ENCODE results near the gene TAAR5. TPM values are rescaled to one million over a fixed set of nuclear protein-coding genes. Genes with fewer than 3 reads are reported as not detected.
A peak's percentile ranks its signal among the peaks of the same experiment; 100 is the strongest.

The TAAR5 gene
- total RNA-seq, 1 experiment from 2014 or later, result not detected

DNA sequence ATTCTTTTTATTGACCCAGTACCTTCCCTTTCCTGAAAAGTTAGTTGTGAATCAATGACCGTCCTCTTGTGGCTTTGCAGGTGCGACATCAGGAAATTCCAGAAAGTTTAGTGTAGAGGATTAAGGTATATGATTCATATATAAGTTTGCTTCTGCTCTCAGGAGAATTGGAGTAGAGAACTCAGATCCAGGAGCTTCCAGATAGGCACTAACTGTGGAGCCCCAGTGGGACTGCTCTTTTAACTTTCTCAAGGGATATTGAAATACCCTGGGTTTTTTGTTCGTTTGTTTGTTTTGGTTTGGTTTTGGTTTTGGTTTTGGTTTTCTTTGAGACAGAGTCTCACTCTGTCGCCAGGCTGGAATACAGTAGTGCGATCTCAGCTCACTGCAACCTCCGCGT, 25.0 kb upstream of the TAAR5 start:
- Mint-ChIP-seq H3K4me3 (ENCODE audit: low read depth, unreplicated experiment) (peak overlapping the region; percentile 77), H3K9me3 (ENCODE audit: low read depth, unreplicated experiment) (peaks cover 4% of the 10 kb centered on the region), H3K36me3 (ENCODE audit: insufficient read depth, unreplicated experiment) (peaks cover 33% of the 10 kb centered on the region), H3K27me3 (ENCODE audit: unreplicated experiment) (no peaks in the 10 kb centered on the region), H3K27ac (ENCODE audit: unreplicated experiment) (peak overlapping the region; percentile 98), H3K4me1 (ENCODE audit: low read depth, unreplicated experiment) (peaks cover 54% of the 10 kb centered on the region)
- DNase-seq, result peak; percentile 57
- CTCF ChIA-PET, result no interaction called here
- TF ChIP-seq CTCF (IDR thresholded peaks at IDR 0.05; ENCODE audit: unreplicated experiment), result no peak
- intact Hi-C loops (cut with micrococcal nuclease; ENCODE audit: unreplicated experiment), result loop anchor here (5.0 to 10.0 kb wide), 6 partner anchors 33 to 153 kb away; partner anchors contain the start of gene VNN1
- BruUV-seq (replicated peaks), result no TSS peak

DNA sequence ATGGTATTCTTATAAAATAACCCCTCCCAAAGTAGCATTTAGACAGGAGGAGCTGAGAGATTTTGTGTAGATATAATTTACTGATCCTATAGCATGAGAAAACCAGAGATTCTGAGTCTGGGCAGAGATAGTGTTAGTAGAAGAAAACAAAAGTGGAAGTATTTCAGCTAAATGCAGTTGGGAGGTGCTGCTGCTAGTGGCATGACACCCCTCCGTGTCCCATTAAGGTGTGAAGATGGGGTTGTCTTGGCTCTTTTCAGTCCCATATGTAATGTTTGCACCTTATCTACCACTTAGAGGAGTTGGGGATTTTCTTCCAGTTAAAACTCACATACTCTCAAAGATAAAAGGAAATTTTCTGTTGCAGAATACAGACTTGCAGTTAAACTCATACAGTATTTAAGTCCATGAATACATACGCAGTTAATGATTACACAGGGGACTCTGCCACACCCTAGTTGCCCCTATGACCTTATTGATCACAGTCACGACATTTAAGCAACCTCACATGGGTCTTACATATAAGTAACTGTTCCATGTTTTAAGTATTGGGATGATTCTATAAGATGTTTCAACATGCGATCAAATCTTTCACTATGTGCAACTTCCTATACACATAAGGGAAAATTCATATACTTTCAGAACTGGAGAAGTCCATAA, 23.0 kb upstream of the TAAR5 start:
- Mint-ChIP-seq H3K4me3 (ENCODE audit: low read depth, unreplicated experiment) (peak overlapping the region; percentile 77), H3K4me1 (ENCODE audit: low read depth, unreplicated experiment) (peaks cover 67% of the 10 kb centered on the region), H3K27me3 (ENCODE audit: unreplicated experiment) (no peaks in the 10 kb centered on the region), H3K36me3 (ENCODE audit: insufficient read depth, unreplicated experiment) (peaks cover 40% of the 10 kb centered on the region), H3K27ac (ENCODE audit: unreplicated experiment) (peak overlapping the region; percentile 98), H3K9me3 (ENCODE audit: low read depth, unreplicated experiment) (peaks cover 4% of the 10 kb centered on the region)
- CTCF ChIA-PET, result no interaction called here
- BruUV-seq (replicated peaks), result no TSS peak
- intact Hi-C loops (cut with micrococcal nuclease; ENCODE audit: unreplicated experiment), result loop anchor here (5.0 to 10.0 kb wide), 6 partner anchors 35 to 155 kb away; partner anchors contain the start of gene VNN1
- DNase-seq, result peak; percentile 52
- no peak for TF ChIP-seq CTCF (IDR thresholded peaks at IDR 0.05; ENCODE audit: unreplicated experiment)

- H3K27me3 Mint-ChIP-seq (ENCODE audit: unreplicated experiment), result no peaks in the 10 kb centered on the region
- peak overlapping the region; percentile 98 for H3K27ac Mint-ChIP-seq (ENCODE audit: unreplicated experiment)
- no peak for DNase-seq
- peaks cover 4% of the 10 kb centered on the region for H3K9me3 Mint-ChIP-seq (ENCODE audit: low read depth, unreplicated experiment)
- intact Hi-C loops (cut with micrococcal nuclease; ENCODE audit: unreplicated experiment), result loop anchor here (5.0 to 10.0 kb wide), 6 partner anchors 36 to 156 kb away; partner anchors contain the start of gene VNN1
- peaks cover 48% of the 10 kb centered on the region for H3K36me3 Mint-ChIP-seq (ENCODE audit: insufficient read depth, unreplicated experiment)
- H3K4me1 Mint-ChIP-seq (ENCODE audit: low read depth, unreplicated experiment), result peaks cover 68% of the 10 kb centered on the region
- CTCF ChIA-PET, result no interaction called here
- no peak for TF ChIP-seq CTCF (IDR thresholded peaks at IDR 0.05; ENCODE audit: unreplicated experiment)
- no TSS peak for BruUV-seq (replicated peaks)
- H3K4me3 Mint-ChIP-seq (ENCODE audit: low read depth, unreplicated experiment), result no peak overlapping the region
Observed at GRCh38 chr6:132611616-132612015, 22.1 kb upstream of the TAAR5 start.

GRCh38 chr6:132607544-132608233, 18.1 kb upstream of the TAAR5 start:
- peaks cover 43% of the 10 kb centered on the region for H3K36me3 Mint-ChIP-seq (ENCODE audit: insufficient read depth, unreplicated experiment)
- BruUV-seq (replicated peaks), result no TSS peak
- no peak for TF ChIP-seq CTCF (IDR thresholded peaks at IDR 0.05; ENCODE audit: unreplicated experiment)
- intact Hi-C loops (cut with micrococcal nuclease; ENCODE audit: unreplicated experiment), result no loop called here
- peak overlapping the region; percentile 88 for H3K27ac Mint-ChIP-seq (ENCODE audit: unreplicated experiment)
- H3K27me3 Mint-ChIP-seq (ENCODE audit: unreplicated experiment), result no peaks in the 10 kb centered on the region
- peak; percentile 29 for DNase-seq
- H3K4me3 Mint-ChIP-seq (ENCODE audit: low read depth, unreplicated experiment), result peak overlapping the region; percentile 24
- H3K4me1 Mint-ChIP-seq (ENCODE audit: low read depth, unreplicated experiment), result peaks cover 77% of the 10 kb centered on the region
- CTCF ChIA-PET, result interaction anchor here (0.5 to 1.6 kb wide), 4 partner anchors 9 to 1138 kb away, joined by 3 to 4 read pairs (median 3); no protein-coding TSS in a partner anchor
- H3K9me3 Mint-ChIP-seq (ENCODE audit: low read depth, unreplicated experiment), result peaks cover 4% of the 10 kb centered on the region
